Prostate gland (tissue), 2 donors: ENCODE data around the gene HLTF. TPM values are rescaled to one million over a fixed set of nuclear protein-coding genes. Genes with fewer than 3 reads are reported as not detected.

Experiments
- DNase-seq: peaks from one replicate; pipeline ENCODE4 v3.0.0-alpha.2; 2019; ENCODE audit warnings: low spot score
- H3K27ac ChIP-seq, 2 donors: fragments of 200-600 bp; sonication (generic); 2 replicates each; pipeline ENCODE4 v1.5.1; 2017 to 2019
- H3K27me3 ChIP-seq: fragments of 200-600 bp; sonication (generic); replicated peaks from 2 replicates; pipeline ENCODE4 v1.5.1; 2019; ENCODE audit not compliant: insufficient read depth
- H3K36me3 ChIP-seq, 2 donors: fragments of 200-600 bp; sonication (generic); 1 replicate in 1 of 2; 2 replicates in 1 of 2; pipeline versions ENCODE4 v1.5.1 to v1.8.1; 2017 to 2019
- H3K4me1 ChIP-seq: fragments of 200-600 bp; sonication (generic); replicated peaks from 2 replicates; pipeline ENCODE4 v1.5.1; 2019
- H3K4me3 ChIP-seq, 2 donors: fragments of 200-600 bp; sonication (generic); 2 replicates each; pipeline ENCODE4 v1.5.1; 2017 to 2019
- H3K9me3 ChIP-seq: fragments of 200-600 bp; sonication (generic); 2 replicates; pipeline ENCODE4 v1.5.1; 2017
- CTCF ChIP-seq, 4 experiments: fragments of 200-600 bp in 2 of 4; fragments of 450-650 bp in 2 of 4; sonication (generic) in 2 of 4; IDR thresholded peaks; 1 replicate in 3 of 4; 2 replicates in 1 of 4; pipeline ENCODE4 v1.5.1; 2016 to 2019; ENCODE audit warnings: antibody characterized with exemption in 4 of 4, mild to moderate bottlenecking in 2 of 4, moderate library complexity in 2 of 4
- POLR2A ChIP-seq: fragments of 450-650 bp; IDR thresholded peaks from one replicate; pipeline ENCODE4 v1.6.1; 2016; ENCODE audit warnings: antibody characterized with exemption, mild to moderate bottlenecking
- POLR2AphosphoS5 ChIP-seq: sonication (generic); formaldehyde crosslinking; IDR thresholded peaks from one replicate; pipeline ENCODE4 v1.6.1; 2017; ENCODE audit warnings: antibody characterized with exemption
- WGBS: methylation state at CpG from one replicate; pipeline ENCODE4 v1.1.5; 2018; 5-methylcytosine and 5-hydroxymethylcytosine counted together
- intact Hi-C: fragments of 100-400 bp; cut with DNase I; formaldehyde crosslinking; loops from one replicate; pipeline ENCODE4 v1.14.2; 2022
- total RNA-seq, 2 donors: library from RNA; depleted of rRNA; stranded (reverse); fragments of >200 nt; gene quantifications; one replicate each; pipeline ENCODE4 v1.1.0, GENCODE V29; 2016

Gene HLTF
- total RNA-seq, 2 donors from 2014 or later = 29.9 to 171 TPM

- intact Hi-C loops = loop anchor here (10.0 kb wide), 1 partner anchor 67 kb away; the partner anchor contains the start of gene HLTF
- no peak for DNase-seq
- H3K4me3 ChIP-seq = no peak overlapping the region
- WGBS = 0% methylated on average over 1 of the region's 1 CpG
- H3K36me3 ChIP-seq = no peaks in the 10 kb centered on the region
- H3K27ac ChIP-seq = no peak overlapping the region
- no peaks in the 10 kb centered on the region for H3K9me3 ChIP-seq
- no peak for TF ChIP-seq POLR2A
- TF ChIP-seq CTCF (IDR thresholded peaks at IDR 0.05) = no peak
- no peak for TF ChIP-seq POLR2AphosphoS5
- H3K27me3 ChIP-seq = no peaks in the 10 kb centered on the region
- H3K4me1 ChIP-seq = no peaks in the 10 kb centered on the region
Measured at GRCh38 chr3:149018247-149018646, 68.1 kb downstream of the HLTF start.

- peak overlapping the region in 1 of 2 donors; percentile 12 for H3K27ac ChIP-seq
- WGBS = 41% methylated on average over 9 of the region's 9 CpGs
- TF ChIP-seq POLR2AphosphoS5 = peak; percentile 56
- TF ChIP-seq CTCF (IDR thresholded peaks at IDR 0.05) = no peak
- no peak for TF ChIP-seq POLR2A
Measured at GRCh38 chr3:149016669-149017541, 69.4 kb downstream of the HLTF start.

GRCh38 chr3:149016242-149016641 is 70.1 kb downstream of the HLTF start:
- Histone ChIP-seq H3K9me3 (no peaks in the 10 kb centered on the region), H3K27me3 (no peaks in the 10 kb centered on the region), H3K36me3 (no peaks in the 10 kb centered on the region), H3K27ac (peak overlapping the region in 1 of 2 donors; percentile 12), H3K4me3 (no peak overlapping the region), H3K4me1 (no peaks in the 10 kb centered on the region)
- TF ChIP-seq POLR2AphosphoS5 (no peak), CTCF (IDR thresholded peaks at IDR 0.05) (no peak), POLR2A (no peak)
- intact Hi-C loops = loop anchor here (10.0 kb wide), 1 partner anchor 69 kb away; the partner anchor contains the start of gene HLTF
- DNase-seq = no peak
- WGBS = 94% methylated on average over 2 of the region's 2 CpGs

More at GRCh38 chr3:149016669-149017541, 69.4 kb downstream of the HLTF start:
- Histone ChIP-seq H3K27me3 (no peaks in the 10 kb centered on the region), H3K4me3 (no peak overlapping the region), H3K36me3 (no peaks in the 10 kb centered on the region), H3K4me1 (no peaks in the 10 kb centered on the region), H3K9me3 (no peaks in the 10 kb centered on the region)
- intact Hi-C loops = loop anchor here (10.0 kb wide), 1 partner anchor 68 kb away; the partner anchor contains the start of gene HLTF
- DNase-seq = no peak

DNA sequence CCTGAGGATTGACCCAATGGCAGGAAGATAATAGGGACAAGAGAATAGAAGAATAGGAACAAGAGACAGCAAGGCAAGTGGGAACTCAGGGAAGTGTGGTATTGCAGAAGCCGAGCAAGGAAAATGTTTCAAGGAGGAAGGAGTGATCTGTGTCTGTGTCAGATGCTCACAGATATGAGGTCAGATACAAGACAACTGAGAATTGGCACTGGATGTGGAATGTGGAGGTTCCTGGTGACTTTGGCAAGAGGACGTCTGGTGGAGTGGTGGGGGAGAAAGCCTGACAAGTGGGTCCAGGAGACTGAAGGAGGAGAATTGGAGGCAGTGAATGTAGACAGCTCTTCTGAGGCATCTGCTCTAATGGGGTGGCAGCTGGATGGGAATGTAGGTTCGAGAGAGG is 70.9 kb downstream of the HLTF start:
- TF ChIP-seq POLR2A = no peak
- TF ChIP-seq CTCF (IDR thresholded peaks at IDR 0.05) = no peak
- no peak for TF ChIP-seq POLR2AphosphoS5
- H3K4me3 ChIP-seq = no peak overlapping the region
- H3K9me3 ChIP-seq = no peaks in the 10 kb centered on the region
- no peaks in the 10 kb centered on the region for H3K36me3 ChIP-seq
- H3K4me1 ChIP-seq = no peaks in the 10 kb centered on the region
- intact Hi-C loops = loop anchor here (10.0 kb wide), 1 partner anchor 69 kb away; the partner anchor contains the start of gene HLTF
- no peak overlapping the region for H3K27ac ChIP-seq
- no peaks in the 10 kb centered on the region for H3K27me3 ChIP-seq
- 66% methylated on average over 3 of the region's 3 CpGs for WGBS
- no peak for DNase-seq
